ENCODE measurements around the gene USP20.
"Not testable (repeated sequence)": the region's sequence is repeated elsewhere in the genome, so short reads cannot be mapped to it uniquely, and the experiment has no call there.

USP20 gene

DNA sequence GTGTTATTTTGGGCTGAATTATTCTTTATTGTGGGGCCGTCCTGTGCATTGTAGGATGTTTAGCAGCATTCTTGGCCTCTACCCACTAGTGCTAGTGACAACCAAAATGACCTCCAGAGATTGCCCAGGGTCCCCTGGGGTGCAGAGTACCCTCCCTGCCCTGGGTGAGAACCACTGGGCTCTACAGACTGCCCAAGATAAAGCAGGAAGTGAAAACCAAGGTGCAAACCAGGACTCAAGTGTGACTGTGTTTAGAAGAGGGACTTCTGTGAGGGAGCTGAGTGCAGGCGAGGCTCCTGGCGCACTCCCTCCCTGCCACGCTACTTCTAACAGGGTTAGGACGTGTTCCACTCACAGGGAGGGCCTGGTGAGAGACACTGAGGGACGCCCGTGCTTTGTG lies 41.6 kb downstream of the USP20 start:
- DNase-seq = no peak

DNA sequence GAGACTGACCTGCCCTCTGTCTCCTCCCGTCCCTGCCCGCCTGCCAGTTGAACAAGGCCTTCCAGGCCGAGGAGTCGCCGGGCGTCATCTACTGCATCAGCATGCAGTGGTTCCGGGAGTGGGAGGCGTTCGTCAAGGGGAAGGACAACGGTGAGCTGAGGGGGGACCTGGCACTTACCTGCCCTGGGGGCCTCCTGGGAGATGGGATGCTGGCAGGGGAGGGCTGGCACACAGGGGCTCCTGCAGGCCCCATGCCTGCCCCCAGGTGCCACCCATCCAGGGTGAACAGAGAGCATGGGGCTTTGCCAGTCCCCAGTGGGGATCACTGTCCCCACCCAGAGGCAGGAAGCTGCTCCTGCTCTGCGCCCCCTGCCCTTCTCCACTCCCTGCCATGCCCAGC lies 43.0 kb downstream of the USP20 start:
- DNase-seq = no peak

DNA sequence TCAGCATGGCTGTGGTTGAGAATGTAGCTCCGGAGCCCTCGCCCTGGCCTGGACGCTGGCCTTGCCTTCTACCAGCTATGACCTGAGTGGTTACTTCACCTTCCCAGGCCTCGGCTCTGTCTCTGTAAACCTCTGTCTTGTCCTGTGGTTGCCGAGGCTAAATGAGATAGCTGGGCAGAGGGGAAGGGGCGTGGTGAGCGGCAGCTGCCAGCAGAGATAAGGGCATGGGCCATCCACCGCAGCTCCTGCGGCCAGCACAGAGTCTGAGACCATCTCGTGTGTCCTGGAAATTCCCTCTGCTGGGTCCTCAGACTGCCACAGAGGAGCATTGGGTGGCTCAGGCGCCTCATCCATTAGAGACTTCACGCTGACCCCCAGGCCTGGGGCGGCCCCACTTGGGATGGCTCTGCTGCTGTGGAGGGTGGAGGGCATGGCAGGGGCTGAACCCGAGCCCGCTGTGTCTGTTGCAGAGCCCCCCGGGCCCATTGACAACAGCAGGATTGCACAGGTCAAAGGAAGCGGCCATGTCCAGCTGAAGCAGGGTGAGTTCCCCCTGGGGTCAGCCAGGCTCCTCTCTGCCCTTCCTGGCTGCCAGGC lies 43.9 kb downstream of the USP20 start:
- no peak for DNase-seq

DNA sequence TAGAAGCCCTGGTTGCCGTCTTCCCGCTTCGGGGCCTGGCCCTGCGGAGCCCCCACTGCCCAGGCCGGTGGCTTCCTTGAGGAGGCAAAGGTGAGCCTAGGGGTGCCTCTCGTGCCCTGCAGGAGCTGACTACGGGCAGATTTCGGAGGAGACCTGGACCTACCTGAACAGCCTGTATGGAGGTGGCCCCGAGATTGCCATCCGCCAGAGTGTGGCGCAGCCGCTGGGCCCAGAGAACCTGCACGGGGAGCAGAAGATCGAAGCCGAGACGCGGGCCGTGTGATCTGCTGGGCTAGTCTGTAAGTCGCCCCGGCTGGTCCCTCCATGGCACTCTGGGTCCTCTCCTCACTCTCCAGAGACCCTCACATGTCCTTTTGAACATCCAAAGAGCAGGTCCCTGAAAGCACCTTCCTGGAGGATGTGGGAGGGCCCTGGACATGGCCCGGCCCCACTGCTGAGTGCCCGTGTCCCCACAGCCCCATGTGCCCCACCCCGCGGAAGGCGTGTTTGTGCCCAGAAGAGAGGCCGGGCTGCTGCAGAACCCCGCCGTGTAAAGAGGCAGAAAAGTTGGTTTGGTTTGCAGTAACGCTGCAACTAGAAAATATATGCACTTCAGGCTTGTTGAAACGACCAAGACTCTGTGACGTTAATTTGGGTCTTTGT lies 44.9 kb downstream of the USP20 start:
- DNase-seq = no peak

DNA sequence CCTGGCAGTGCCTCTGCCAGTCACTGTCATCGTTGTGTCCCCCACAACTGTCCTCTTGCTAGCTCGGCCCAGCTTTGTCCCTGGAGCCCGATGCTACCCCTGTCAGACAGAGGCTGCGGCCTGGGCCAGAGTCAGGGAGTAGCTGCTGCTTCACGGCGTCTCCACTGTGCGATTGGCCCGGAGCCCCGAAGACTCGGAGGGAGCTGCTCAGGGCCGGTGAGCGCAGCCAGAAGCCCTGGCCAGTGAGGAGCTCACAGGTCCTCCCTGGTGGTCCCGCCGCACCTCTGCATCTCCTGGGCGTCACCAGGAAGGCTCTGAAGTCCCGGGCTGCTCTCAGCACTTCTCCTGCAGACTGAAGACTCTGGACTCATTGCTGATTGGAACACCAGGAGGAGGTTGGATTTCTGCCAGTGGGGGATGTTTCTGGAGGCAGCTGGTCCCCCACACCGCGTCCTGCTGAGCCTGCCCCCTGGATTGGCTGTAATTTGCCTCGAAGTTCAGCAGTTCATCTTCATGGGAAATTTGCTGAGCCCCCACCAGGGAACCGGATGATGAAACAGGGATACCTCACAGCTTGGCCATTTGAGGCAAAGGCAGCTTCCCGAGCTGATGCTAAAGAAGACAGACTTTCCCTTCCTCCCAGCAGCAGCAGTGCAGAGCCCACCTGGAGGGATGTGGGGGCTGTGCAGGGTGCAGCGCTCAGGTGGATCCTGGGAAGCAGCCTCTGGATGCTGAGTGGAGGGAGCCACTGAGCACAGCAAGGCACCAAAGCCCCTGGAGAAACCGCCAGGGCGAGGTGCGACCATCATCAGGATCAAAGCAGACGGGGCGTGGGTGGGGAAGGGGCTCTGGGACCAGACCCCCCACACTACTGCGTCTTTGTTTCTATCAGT lies 45.6 kb downstream of the USP20 start:
- no peak for DNase-seq

DNA sequence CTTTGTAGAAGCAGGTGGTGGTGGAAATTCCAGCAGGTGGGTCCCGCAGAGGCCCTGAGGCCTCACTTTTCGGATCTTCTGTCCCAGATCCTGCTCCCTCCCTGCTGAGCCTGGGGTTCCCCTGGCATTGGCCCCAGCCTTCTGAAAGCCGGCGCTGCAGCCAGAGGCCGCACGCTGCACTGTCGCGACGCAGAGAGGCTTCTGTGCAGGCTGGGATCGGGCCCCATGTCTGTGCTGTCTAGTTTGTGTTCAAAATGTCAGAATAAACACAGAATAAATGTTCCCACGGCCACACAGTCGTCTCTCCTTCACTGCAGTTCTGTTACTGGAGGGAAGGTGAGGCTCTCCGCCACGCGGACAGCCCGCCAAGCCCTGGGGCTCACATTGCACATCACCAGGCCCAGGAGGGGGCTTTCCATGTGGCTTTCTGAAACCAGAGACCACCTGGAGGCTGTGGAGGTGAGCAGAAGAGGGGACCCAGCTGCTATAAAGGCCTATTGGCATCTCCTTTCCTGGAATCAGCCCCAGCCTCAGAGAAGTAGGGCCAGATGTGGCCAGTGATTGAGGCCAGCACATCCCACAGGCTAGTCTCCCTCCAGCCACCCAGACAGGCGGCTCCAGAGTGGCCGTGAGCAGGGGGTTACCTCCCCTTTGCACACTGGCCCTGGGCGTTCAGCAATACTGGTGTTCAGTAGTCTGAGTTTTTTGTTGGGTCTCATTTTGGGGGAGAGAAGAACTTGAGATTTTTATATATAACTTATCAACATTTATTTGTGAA lies 46.5 kb downstream of the USP20 start:
- no peak for DNase-seq

DNA sequence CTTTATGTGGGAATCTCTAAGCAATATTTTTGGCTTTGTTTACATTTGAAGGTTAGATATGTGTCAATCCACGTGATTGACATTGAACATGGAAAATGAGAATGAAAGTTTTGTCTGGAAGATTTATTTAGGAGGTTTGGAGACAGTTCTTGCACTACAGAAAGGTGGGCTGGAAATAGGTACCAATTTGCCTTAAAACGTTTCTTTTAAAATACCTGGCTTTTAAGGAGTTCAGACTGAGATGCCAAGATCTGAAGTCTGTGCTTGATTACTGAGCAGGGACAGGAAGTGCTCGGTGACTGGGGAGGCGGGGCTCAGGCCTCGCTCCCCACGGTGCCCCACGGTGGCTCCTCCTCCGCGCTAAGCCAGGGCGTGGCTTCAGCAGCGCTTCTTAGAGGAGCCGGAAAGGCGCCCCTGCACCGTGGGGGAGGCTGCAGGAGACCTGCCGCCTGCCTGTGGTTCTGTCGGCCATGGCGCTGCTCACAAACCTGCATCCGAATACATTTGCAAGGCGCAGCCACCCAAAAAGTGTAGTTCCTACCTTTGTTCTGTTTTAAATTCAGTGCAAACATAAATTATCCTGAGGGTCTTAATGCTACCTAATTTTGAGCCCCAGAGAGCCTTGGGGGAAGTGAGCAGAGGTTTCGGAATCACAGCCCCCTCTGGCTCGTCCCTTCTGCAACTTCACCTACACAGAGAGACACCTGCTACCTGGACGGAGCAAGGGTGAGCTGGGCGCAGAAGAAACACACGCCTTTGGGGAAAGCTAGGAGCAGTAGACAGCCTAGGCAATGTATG lies 49.2 kb downstream of the USP20 start:
- DNase-seq = peak; percentile 96 to 98

DNA sequence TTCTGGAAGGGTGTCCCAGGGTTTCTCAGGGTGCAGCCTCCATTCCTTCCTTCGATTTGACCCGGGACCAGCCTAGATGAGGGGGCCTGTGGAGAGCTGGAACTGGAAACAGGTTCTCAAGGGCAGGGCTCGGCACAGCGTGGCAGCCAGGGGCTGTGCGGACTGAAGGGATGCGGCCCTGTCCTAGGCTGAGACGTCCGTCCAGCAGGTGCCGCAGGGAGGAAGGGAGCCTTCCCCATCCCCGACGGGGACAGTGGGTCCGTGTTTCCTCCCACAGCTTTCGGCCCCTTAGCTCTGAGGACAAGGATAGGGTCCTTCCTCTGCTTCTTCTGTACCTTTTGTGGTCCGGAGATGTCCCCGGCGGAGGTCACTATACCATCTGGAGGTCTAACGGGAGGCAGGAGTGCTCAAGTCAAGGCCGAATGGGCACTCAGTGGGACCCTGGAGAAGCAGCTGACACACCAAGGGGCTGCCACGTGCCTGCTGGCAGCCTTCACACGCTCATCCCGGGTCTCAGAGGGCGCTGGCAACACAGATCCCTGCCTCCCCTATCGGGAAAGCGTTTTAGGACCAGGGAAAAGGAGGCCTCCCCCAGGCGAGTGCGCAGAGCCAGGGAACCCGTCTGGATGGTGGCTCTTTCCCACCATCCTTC lies 49.9 kb downstream of the USP20 start:
- DNase-seq = peak; percentile 55 to 57

DNA sequence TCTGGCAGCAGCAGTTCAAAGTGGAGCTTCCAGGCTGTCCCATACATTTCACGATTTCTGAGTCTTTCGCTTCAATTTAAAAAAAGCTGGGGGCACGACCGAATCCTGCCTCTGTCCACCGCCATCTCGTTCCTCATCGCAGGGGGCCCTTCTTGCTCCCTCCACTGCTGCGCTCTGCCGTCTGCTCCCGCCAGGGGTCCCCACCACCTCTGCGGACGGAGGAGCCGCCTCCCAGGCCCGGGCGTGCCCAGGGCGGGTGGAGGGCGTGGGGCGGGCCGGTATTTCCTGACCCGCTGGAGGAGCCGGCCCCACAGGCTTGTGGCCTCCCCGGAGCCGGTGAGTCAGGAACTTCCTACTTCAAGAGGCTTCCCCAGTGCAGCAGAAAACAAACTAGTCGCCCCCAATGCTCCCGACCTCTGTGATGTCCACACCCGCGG lies 50.4 kb downstream of the USP20 start:
- peak; percentile 92 to 95 for DNase-seq

DNA sequence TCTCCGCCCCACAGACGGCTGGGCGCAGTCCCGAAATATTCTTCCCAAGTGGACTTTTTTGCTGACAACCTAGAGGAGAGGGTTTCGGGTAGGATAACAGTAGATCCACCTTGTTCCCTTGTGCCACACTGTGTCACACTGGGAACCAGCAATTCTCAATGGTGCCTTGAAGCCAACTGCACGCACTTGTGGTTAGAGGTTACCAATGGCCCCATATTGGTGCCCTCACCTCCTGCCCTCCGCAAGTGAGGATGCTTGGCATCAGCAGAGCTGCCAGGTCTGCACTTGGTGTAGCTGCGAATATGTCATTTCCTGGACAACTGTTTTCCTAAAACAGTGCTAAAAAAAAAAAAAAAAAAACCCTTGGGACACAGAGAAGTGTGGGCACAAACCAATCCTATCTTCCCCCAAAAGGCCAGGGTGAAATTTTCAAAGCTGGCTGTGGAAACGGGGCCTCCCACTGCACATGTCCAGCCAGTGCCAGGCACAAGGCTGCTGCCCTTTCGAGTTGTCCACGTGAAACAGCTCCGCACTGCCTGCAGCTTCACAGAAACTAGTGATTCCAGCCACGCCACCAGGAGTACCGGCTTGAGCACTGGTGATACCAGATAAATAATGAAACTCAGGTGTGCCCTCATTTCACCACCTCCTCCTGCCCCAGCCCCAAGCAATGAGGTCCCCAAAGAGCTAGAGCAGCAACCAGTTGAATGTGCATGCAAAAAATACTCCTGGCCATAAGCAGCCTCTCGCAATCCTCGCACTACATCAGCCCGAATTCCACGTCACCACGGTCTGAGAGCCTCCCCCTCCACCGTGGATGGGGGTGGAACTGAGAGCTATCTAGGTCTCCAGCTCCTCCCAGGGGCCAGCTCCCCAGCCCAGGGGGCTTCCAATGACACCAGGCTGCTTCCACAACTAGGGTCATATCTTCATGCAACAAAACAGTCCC lies 51.2 kb downstream of the USP20 start:
- peak; percentile 63 for DNase-seq

DNA sequence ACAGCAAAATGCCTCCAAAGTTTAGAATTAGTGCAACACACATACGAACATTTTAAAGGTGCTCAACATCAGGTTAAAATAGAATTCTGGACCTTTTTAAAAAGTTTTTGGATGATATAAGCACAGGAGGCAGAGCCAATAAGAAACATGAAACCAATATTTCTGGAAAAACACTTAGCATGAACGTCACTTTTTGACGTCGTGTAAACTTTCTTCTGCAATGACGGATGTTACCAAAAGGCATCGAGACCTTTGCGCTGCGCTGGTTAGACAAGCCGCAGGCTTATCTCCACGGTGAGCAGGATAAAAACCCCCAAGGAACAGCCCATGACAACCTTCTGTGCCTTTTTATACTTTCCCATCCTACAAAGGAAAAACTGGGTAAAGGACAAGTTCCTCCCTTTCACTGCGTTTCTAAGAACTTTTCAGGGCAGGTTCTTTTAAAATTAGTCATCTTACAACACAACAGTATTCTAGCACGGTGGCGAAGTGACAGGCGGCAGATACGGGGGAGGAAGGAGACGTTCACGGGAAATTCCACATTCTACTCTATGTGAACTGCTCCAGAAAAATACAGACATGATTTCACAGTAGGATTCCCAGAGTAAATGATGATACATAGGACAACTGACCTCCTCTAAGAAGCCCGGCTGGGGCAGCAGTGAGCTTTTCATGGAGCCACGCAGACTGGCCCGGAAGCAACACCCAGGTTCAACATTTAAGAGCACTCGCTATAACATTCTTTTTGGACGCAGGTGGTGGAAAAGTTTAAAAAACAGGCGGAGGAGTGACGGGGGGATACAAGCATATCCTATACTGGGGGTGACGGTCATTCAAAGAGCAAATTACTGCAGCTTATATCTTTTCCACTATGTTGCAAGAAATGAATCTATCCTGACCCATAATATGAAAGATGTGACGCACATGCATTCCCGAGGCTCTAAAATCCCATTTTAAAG lies 52.4 kb downstream of the USP20 start:
- DNase-seq = peak; percentile 64 to 69

DNA sequence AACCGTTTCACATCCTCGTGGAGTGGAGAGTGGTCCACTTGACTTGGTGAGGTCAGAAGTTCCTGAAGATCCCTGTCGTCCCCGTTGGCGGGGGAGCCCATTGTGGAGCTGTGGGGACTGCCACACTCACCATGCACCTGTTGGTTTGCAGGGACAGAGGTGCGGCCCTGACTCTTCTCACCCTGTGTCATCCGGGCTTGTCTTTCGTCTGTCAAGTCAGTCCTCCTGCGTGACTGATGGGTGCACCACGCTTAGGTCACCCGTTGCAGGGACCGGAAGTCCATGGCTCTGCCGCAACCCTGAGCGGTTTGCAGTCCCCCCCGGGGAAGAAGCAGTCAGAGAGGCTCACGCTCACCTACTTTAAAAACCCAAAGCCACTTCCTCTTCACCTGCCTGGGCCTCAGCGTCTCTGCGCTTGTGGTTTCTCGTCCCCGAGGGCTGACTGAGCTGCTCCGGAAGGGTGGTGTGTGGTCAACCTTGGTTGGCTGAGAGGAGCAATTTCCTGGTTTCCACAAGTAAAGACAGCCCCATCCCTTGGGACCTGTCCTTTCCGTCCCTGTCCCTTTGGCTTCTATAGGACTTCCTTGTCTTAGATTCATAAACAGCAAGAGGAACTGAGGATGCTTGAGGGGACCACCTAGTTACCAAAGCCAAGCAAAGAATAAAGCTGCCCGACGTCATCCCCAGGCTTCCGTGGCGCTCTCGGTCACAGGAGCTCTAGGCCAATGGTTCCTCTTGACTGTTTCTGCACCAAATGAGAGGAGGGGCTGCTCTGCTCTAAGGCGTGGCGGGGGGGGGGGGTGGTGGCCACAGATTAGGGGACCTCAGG lies 53.2 kb downstream of the USP20 start:
- peak; percentile 88 to 89 for DNase-seq

DNA sequence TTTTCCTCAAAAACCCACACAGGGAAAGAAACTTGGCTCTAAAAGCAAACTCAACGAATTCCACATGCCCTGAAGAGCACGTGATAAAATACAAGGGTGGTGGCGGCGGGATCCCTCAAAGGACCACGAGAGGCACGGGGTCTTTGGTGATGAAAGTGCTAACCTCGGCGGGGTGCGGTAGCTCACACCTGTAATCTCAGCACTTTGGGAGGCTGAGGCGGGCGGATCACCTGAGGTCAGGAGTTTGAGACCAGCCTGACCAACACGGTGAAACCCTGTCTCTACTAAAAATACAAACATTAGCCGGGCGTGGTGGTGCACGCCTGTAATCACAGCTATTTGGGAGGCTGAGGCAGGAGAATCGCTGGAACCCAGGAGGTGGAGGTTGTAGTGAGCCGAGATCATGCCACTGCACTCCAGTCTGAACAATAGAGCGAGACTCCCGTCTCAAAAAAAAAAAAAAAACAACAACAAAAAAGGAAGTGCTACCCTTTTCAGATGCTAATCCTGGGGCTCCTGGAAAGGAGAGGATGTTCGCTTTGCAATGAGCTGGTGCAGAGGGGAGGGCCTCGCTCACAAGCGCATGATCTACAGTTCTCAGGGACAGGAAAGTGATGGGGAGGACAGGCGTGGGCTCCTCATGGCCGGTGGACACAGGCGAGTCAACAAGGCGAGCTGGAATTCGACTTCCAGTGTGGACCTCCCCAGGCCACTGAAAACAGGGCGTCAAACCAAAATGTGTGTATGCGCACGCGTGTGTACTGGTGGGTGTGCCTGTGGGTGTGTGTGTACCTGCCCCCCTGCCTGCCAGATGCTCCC lies 54.1 kb downstream of the USP20 start:
- peak in 1 of 2 donors; percentile 36 for DNase-seq

DNA sequence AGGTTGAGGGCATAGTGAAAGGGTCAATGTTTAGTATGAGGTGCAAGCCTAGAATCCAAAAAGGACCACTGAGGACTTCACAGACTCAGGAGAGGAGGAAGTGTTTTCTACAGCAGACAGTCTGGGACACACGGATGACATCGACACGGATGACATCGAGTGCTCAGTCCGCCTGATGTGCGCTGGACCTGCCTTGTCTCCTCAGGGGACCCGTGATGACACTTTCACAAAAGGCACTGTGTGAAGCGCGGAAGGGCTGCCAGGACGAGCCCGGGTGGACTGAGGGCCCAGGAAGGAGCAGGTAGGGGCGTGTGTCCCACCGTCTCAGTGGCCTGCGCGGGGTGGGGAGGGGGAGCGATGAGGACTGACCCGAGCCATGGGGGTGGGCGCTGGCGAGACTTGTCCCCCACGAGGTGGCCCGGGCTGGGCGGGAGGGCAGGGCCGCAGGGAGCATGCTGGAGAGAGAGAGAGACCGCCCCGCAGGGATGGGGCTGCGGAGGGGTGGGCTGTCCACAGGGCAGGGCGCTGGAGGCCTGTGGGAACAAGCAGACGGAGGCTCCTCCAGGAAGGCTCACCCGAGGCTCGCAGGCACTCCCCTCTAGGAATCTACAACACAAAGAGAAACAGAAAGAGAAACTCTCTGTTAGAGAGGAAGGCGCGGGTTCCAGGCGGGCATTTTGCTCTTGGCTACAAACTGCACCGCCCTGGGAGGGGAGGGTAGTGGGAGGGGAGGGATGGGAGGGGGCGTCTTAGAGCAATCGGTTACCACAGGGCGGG lies 54.9 kb downstream of the USP20 start:
- DNase-seq = peak; percentile 74 to 82

DNA sequence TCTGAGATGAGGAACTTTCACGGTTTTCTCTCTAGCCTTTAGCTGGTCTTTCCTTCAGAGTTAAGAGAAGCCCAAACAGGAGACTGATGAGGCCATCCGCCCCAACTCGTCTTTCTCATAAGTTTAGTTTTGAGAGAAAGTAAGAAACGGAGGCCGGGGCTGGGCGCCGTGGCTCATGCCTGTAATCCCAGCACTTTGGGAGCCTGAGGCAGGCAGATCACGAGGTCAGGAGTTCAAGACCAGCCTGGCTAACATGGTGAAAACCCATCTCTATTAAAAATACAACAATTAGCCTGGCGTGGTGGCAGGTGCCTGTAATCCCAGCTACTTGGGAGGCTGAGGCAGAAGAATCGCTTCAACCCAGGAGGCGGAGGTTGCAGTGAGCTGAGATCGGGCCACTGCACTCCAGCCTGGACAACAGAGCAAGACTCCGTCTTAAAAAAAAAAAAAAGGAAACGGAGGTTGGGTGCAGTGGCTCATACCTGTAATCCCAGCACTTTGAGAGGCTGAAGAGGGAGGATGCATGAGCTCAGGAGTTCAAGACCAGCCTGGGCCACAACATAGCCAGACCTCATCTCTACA lies 55.6 kb downstream of the USP20 start:
- DNase-seq = not testable (repeated sequence)

DNA sequence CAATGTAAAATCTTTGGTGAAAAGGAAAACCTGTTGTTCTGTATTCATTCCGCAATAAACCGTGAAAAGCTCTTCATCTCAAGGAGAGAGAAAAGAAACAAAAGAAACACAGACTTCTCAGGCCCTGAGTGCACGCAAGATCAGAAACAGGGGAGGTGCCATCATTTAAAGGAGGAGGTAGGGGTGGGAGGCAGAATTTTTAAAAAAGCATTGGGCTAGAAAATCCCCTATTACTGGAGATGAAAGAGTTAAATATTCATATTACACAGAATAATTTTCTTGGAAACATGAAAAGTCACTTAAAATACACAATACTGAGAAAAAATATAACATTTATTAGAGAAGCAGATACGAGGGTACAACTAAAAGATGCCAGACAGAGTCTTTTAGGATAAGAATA lies 56.3 kb downstream of the USP20 start:
- no peak for DNase-seq
